ENCODE data around the gene GPR157.
"Not testable (repeated sequence)": the region's sequence is repeated elsewhere in the genome, so short reads cannot be mapped to it uniquely, and the experiment has no call there.

Gene GPR157

DNA sequence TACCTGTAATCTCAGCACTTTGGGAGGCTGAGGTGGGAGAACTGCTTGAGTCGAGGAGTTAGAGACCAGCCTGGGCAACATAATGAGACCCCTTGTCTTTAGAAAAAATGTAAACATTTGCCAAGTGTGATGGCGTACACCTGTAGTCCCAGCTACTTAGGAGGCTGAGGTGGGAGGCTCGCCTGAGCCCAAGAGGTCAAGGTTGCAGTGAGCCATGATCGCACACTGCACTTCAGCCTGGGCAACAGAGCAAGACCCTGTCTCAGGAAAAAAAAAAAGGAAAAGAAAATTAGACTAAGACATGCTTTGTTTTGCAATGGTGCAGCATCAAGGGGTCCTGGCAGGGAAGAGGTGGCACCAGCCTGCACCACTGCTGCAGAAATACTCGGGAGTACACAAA lies 16.8 kb upstream of the GPR157 start:
- no peak for DNase-seq (ENCODE audit: low read depth)

DNA sequence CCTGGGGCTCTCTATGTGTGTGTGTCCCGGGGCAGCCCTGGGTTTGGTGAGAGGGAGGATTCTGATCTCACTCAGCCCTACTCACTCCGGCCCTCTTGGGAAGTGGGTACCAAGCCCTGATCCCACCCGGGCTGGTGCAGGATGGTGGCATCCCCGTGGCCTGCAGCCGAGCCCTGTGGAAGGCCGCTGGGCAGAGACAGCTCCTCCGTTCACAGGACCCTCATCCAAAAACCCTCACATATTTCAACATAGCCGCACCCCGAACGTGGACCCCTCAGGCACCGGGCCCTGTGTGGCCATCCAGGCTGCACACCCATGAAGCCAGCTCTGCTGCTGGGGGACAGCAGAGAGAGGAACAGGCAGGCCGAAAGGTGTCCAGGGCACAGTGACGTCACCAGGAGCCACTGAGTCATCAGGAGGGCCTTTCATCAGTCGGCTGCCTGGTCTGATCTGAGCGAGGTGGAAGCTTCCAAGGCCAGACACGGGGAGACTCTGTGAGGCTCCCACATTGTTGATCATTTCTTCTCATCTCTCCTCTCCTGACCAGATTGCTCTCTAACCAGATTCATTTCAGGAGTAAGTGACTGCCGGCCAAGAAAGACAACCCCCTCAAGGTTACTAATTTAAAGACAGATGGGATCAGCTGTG lies 16.2 kb upstream of the GPR157 start:
- DNase-seq (ENCODE audit: low read depth): no peak

DNA sequence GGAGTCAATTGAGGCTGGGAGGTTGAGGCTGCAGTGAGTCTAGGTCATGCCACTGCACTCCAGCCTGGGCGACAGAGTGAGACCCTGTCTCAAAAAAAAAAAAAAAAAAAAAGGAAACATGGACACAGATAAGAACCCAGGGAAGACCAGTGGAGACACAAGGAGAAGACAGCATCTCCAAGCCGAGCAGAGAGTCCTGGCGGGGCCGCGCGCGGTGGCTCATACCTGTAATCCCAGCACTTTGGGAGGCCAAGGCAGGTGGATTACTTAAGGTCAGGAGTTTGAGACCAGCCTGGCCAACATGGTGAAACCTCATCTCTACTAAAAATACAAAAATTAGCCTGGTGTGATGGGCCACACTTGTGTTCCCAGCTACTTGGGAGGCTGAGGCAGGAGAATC lies 15.6 kb upstream of the GPR157 start:
- DNase-seq (ENCODE audit: low read depth): not testable (repeated sequence)

DNA sequence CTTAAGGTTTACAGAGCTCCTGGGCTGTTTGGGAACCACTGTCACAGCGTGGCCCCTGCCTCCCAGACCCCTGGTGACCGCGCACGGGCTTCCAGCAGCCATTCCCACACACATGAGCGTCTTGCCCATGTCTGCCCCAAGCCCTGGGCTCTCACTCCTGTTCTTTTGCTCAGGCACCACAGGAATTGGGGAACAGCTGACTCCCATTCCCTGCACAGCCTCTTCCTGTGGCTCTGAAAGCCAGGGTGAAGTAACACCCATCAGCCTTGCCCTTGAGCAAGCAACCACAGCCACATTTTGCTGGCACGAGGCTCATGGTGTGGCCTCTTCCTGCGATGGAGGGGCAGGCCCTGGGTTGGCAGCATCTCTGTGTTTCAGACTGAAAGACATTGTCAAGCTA lies 14.3 kb upstream of the GPR157 start:
- DNase-seq (ENCODE audit: low read depth): no peak

DNA sequence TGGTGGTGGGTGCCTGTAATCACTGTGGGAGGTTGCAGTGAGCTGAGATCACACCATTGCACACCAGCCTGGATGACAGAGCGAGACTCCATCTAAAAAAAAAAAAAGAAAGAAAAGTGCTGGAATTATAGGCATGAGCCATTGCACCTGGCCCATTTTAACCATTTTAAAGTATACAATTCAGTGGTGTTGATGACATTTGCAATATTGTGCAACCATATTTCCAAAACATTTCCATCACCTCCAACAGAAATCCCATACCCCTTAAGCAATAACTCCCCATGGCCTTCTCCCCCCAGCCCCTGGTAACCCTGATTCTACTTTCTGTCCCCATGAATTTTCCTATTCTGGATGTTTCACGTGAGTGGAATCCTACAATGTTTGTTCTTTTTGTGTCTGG lies 11.0 kb upstream of the GPR157 start:
- DNase-seq (ENCODE audit: low read depth): no peak

DNA sequence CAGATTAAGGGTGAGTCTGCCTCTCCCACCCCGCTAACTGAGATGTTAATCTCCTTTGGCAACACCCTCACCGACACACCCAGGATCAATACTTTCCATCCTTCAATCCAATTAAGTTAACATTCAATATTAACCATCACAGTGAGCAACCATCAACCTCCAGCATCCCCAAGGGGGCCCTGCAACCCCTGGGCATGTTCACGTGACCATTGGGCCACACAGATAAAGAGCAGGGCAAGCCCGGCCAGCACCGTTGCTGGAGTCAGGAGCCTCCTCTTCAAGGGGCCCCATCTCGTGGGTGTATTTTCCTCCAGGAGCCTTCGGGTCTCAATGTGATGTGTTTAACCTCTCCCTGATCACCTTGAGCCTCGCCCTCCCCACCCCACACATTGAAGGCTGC lies 8.0 kb upstream of the GPR157 start:
- no peak for DNase-seq (ENCODE audit: low read depth)

DNA sequence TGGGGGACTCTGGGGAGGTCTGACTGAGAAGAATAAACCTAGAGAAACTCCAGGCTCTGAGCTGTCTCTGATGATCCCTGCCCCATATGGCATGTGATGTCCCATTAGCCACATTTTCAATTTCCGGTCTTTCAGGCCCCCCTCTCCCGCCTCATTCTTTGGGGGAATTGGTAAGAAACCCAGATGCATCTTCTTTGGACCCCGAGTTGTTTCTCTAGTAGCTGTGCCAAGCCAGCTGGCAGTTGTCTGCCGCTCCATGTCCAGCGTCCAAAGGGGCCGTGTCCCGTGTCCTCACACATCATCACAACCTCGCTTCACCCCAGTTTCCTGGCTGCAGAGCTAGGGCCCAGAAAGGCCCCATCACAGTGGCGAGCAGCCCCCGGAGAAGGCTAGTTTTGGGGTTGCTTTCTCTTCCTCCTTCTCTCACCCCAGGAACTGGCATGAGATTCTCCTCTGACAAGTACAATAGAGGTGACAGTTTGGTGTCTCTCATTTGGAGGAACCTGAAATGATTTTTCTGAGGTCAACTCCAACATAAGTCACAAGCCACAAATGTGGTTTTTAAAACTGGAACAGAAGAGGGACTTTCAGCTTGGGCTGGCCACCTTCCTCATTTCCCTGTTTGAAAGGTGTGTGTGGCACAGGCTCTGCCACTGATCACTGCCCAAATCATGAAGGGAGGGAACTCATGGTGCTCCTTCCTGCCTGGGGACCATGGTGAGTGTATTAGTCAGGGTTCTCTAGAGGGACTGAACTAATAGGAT lies 6.4 kb upstream of the GPR157 start:
- DNase-seq (ENCODE audit: low read depth): no peak

DNA sequence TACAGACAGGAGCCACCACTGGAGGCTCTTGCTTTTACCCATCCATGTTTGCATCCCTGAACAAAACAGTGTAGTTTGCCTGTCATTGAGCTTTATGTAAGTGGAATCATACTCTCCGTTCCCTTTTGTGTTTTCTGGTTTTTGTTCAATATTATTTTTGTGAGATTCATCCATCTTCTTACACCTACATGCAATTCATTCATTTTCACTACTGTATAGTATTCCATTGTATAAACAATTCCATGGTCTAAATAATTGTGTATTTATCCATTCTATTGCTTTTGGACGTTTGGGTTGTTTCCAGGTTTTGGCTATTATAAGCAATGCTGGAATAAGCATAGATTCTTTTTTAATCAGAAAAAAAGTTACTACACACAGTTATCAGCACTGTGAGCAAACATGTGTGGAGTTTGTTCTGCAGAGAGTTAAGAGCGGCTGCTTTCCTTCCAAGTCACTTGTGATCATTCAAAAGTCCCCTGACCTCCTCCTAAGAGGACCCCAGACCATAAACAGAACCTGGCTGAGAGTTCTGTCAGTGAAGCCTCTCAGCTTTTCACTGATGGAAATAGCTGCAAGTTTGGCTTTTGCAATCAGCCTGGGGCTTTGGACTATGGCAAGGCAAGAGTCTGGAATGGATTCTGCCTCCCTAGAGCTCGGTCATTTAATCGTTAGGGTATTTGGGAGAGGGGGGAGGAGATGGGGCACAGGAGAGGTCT lies 5.1 kb upstream of the GPR157 start:
- no peak for DNase-seq (ENCODE audit: low read depth)

DNA sequence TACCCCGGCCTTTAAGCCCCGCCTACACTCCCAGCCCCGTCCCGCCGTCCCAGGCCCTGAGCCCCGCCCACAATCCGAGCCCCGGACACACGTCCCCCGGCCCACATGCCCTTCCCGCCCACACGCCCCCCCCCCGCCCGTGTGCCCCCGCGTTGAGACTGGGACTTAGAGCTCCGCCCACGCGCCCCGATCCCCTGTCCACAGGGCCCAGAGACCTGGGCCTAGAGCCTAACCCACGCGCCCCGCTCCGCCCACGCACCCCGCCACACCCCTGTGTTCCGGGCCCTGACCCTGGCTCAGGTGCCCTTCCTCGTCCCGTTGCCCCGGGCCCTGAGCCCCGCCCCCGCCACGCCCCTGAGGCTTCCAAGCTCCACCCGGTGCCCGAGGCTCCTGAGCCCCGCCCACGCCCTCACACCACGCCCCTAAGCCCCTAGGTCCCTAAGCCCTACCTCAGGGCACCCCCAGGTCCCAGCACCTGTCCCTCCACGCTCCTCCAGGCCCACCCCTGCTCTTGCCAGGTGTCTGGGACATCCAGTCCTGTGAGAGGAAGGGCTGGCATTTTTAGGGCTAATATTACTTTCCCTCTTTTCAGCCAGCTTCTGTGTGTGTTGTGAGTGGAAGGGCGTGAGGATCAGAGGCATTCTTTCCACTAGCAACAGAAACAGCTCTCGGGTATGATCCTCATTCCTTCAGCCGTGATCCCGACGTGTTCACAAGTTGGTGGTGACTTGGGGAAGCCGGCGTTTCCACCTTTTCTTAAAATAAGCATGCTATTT lies 552 bp upstream of the GPR157 start:
- peak; percentile 72 for DNase-seq (ENCODE audit: low read depth)

DNA sequence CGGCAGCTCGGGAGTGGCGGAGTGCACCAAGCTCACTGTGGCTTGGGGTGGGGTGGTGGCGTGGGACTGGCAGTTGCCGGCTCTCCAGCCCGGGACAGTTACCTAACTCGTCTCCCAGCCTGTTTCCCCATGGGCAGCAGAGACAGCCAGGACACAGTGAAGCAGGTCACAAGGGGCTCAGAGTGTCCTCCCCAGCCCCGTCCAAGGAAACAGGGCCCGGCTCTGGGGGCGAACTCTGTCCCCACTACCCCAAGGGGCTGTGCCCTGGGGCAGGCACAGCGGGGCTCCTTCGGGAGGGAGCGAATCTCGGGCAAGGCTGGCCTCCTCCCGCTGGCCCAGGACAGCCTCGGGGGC lies 759 bp downstream of the GPR157 start:
- no peak for DNase-seq (ENCODE audit: low read depth)

DNA sequence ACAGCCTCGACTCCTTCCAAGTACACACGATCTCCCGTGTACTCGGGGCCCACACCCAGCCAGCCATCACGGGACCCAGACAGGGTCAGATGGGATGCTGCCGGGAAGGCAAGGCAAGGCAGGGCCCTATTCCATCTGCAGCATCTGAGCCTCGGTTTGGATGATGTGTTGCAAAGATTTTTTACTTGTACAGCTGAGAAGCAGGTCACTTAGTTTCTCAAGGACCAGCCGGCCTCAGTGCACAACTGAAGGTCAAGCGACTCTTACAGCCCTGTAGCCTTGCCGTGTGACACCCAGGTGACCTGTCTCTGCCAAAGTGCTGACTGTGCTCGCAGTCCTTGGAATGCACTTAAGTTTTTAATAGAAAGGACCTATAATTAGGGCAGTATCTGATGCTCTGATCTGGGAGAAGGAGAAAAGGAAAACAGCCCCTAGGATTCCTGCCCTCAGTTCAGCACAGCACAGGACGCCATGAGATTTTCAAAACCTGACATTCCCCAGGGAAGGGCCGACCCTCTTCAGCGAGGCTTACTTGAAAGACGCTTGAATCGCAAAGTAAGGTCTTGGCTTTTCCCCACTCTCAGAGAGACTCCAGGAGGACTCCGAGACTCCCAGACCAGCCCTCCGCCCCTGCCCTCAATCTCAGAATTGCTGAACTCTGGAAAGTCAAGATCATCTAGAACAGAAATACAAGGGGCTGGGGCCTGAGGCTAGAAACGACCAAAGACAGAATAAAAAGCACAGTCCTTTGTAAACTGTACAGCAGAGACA lies 1.3 kb downstream of the GPR157 start:
- DNase-seq (ENCODE audit: low read depth): no peak

DNA sequence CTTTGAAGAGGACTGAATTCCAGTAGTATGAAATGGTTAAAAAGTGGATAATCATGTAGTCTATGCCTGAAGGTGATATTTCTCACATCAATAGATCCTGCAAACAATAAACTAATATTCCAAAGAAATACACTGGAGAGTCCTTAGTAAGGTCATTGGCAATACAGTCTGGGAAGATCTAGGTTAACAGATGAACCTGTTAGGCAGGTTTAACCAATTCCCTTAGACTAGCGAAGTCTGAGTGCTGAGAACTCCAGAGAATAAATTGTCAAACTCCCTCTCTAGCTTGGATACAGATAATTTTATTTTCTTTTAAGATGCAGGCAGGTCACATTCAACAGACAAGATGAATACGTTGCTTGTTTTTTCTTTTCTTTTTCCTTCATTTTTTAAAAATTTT lies 2.4 kb downstream of the GPR157 start:
- DNase-seq (ENCODE audit: low read depth): no peak

DNA sequence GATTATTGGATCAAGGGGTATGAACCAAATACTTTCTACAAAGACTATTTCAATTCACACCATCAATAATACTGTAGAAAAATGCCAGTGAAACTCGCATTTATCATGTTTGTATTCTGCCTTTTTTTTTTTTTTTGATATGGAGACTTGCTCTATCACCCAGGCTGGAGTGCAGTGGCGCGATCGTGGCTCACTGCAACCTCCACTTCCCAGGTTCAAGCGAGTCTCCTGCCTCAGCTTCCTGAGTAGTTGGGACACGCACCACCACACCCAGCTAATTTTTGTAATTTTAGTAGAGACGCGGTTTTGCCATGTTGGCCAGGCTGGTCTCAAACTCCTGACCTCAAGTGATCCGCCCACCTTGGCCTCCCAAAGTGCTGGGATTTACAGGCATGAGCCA lies 3.1 kb downstream of the GPR157 start:
- DNase-seq (ENCODE audit: low read depth): not testable (repeated sequence)

DNA sequence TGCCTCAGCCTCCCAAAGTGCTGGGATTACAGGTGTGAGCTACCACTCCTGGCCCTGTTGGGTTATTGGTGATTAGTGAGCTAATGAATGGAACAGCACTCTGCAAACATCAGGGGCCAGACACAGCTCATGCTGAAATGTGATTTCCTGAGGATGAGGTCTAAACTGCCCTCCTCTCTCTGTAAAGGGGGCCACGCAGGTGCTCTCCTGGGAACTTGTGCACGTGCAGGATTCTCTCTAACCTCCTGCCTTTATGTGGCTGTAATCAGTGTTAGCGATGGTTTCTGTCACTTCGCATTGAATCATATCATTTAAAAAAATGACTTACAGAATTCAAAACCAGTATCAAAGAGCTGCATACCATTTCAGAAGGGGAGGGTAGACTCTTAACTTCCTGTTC lies 3.6 kb downstream of the GPR157 start:
- DNase-seq (ENCODE audit: low read depth): no peak

DNA sequence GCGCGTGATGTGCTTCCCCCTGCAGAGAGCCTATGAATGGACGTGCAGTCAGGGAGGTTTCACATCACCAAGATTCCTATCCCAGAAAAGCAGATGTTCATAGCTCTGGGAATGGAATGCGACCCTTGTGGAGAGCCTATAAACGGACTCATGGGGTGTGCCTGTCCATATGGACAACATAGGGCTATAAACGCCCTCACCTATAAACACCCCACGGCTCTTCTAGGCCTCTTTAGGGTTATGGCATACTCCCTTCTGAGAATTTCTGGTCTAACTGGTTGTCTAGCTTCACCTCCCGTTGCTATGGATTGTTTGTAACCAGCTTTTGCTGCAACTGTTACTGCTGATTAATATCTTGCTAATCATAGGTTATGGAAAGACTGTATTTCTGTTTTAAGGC lies 4.5 kb downstream of the GPR157 start:
- not testable (repeated sequence) for DNase-seq (ENCODE audit: low read depth)

DNA sequence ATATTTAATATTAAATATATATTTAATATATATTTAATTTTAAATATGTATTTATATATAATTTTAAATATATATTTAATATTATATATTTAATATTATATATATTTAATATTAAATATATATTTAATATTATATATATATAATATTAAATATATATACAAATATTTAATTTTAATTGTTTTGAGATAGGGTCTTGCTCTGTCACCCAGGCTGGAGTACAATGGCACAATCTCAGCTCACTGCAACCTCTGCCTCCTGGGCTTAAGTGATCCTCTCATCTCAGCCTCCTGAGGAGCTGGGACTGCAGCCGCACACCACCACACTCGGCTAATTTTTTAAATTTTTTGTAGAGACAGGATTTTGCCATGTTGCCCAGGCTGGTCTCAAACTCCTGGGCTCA lies 5.2 kb downstream of the GPR157 start:
- DNase-seq (ENCODE audit: low read depth): not testable (repeated sequence)

DNA sequence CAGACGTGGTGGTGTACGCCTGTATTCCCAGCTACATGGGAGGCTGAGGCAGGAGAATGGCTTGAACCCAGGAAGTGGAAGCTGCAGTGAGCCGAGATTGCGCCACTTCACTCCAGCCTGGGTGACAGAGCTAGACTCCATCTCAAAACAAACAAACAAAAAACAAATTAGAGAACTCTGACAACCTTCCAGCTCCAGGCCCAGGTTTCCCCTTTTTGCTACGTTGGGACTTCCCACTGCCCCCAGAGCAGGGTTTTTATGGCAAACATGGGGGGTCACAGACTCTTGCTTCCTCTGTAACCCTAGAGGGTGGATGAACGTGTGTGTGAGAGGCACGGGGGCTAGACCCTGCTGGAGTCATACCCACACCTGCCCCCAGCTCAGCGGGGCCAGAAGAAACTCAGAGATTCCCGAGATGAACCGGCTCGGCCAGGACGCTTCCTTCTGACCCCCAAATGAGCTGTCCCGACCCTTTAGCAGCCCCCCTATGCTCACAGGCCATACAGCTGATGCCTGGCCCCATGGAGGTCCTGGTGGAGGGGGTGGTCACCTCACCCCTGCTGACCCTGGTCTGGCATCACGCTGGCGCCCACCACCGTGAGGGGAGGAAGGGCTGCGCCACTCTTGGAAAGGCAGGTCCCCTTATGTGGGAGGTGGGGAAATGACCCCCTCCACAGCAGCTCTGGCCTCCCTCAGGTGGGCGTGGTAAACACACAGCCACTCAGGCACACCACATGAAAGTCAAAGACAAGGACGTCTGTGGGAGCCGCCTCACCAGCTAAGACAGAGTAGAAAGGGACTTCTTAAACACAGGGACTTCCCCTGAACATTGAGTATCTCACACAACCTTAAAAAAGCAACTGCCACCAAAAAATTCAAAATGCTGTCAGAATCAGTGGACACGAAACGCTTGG lies 7.1 kb downstream of the GPR157 start:
- DNase-seq (ENCODE audit: low read depth): peak; percentile 17

DNA sequence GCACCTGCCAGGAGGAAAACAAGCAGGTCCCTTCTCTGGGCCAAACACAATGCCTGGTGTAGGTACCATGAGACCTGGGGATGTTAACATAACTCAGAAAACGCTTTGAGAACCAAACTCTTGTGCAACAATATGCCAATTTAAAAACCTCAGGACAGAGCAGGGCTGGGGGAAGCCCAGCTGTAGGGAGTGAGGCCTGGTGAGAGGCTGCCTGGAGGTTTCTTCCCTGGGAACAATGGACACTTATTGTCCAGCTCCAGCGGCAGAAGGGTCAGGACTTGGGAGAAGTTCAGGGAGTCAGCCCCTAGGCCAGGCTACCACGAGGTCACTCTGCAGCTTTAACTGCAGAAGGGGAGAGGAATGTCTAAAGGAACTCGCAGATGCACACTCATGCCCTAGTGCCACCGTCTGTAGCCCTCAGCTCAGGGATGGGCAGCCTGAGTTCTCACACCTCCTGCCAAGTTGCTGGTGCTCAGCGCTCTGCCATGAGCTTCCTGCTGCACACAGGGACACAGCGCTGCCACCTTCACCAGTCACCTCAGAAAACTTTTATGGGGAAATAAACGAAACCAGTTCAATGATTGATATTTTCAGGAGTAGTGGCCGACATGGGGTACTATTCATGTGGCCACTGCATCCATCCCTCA lies 8.5 kb downstream of the GPR157 start:
- no peak for DNase-seq (ENCODE audit: low read depth)

DNA sequence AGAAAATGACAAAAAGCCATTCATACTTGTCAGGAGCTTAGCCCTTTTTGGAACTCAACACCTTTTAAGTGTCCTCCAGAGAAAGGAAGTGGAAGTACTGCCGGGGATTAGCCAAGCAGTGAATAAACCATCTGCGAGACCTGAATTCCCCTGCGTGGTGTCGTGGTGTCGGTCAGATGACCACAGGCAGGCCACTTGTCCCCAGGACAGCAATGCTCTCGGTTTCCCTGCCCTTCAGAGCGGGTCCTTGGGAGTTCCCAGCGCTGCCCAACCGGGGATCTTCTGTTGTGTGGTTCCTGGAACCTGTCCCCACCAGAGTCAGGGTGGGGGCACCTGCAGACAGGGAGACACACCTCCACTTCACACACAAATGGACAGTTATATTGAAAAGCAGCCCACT lies 9.2 kb downstream of the GPR157 start:
- DNase-seq (ENCODE audit: low read depth): no peak

DNA sequence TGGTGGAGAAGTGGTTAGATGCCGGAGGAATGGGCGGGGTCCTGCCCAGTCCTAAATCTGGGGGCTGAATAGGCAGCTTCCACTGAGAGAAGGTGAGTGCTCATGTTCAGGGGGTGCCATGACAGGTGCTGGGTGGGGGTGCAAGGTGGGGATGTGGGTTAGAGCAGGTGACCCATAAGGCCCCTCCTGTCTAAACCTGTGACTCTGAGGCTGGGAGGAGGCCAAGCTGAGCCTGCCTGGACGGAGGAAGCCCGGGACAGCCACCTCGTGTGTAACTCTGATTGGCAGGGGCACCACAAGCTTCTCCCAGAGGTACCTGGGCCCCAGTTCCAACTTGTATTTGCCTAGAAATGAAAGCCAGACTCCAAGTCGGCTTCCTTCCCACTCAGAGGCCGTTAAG lies 10.7 kb downstream of the GPR157 start:
- no peak for DNase-seq (ENCODE audit: low read depth)
